Calu3 (cell line): ENCODE data around the gene SLC25A10. TPM values are rescaled to one million over a fixed set of nuclear protein-coding genes. Genes with fewer than 3 reads are reported as not detected.

Source experiments
- BruUV-seq: library from RNA; stranded (reverse); fragments of 400-500 nt; replicated peaks from 2 replicates; lab custom pipeline; 2021; lab: Mats Ljungman, UMichigan
- CTCF ChIA-PET: fragments of 300-600 bp; sonication (Branson Sonifier 250); formaldehyde crosslinking; loops from one replicate; lab custom pipeline; 2022; ENCODE audit warnings: antibody characterized with exemption; lab: Charles Lee
- DNase-seq: peaks from one replicate; pipeline ENCODE4 v3.0.0; 2022
- H3K27ac Mint-ChIP-seq: one replicate; pipeline ENCODE4 v1.8.0; 2022; ENCODE audit warnings: mixed read lengths; ENCODE audit not compliant: unreplicated experiment
- H3K27me3 Mint-ChIP-seq: one replicate; pipeline ENCODE4 v1.8.0; 2022; ENCODE audit warnings: mixed read lengths; ENCODE audit not compliant: unreplicated experiment
- H3K36me3 Mint-ChIP-seq: one replicate; pipeline ENCODE4 v1.8.0; 2022; ENCODE audit warnings: mild to moderate bottlenecking, moderate library complexity, mixed read lengths; ENCODE audit not compliant: insufficient read depth, unreplicated experiment
- H3K4me1 Mint-ChIP-seq: one replicate; pipeline ENCODE4 v1.8.0; 2022; ENCODE audit warnings: mild to moderate bottlenecking, low read depth, mixed read lengths; ENCODE audit not compliant: unreplicated experiment
- H3K4me3 Mint-ChIP-seq: one replicate; pipeline ENCODE4 v1.8.0; 2022; ENCODE audit warnings: mild to moderate bottlenecking, low read depth, moderate library complexity, mixed read lengths; ENCODE audit not compliant: unreplicated experiment
- H3K9me3 Mint-ChIP-seq: one replicate; pipeline ENCODE4 v1.8.0; 2022; ENCODE audit warnings: low read depth, mixed read lengths; ENCODE audit not compliant: unreplicated experiment
- intact Hi-C: fragments of 100-400 bp; cut with micrococcal nuclease; formaldehyde crosslinking; loops from one replicate; pipeline ENCODE4 v1.10.0; 2022; ENCODE audit not compliant: unreplicated experiment
- total RNA-seq: library from RNA; stranded (reverse); gene quantifications from 2 replicates; pipeline ENCODE4 v1.2.3, GENCODE V29; 2022
- TF ChIP-seq, protein P1 (sequence below): fragments of 200-600 bp; IDR thresholded peaks from one replicate; pipeline ENCODE4 v1.8.0; 2022; ENCODE audit warnings: antibody characterized with exemption; ENCODE audit not compliant: unreplicated experiment

The SLC25A10 gene
- total RNA-seq, 1 experiment from 2014 or later, result 72.3 TPM

- H3K36me3 Mint-ChIP-seq, result peaks cover 46% of the 10 kb centered on the region
- TF ChIP-seq, protein P1, sequence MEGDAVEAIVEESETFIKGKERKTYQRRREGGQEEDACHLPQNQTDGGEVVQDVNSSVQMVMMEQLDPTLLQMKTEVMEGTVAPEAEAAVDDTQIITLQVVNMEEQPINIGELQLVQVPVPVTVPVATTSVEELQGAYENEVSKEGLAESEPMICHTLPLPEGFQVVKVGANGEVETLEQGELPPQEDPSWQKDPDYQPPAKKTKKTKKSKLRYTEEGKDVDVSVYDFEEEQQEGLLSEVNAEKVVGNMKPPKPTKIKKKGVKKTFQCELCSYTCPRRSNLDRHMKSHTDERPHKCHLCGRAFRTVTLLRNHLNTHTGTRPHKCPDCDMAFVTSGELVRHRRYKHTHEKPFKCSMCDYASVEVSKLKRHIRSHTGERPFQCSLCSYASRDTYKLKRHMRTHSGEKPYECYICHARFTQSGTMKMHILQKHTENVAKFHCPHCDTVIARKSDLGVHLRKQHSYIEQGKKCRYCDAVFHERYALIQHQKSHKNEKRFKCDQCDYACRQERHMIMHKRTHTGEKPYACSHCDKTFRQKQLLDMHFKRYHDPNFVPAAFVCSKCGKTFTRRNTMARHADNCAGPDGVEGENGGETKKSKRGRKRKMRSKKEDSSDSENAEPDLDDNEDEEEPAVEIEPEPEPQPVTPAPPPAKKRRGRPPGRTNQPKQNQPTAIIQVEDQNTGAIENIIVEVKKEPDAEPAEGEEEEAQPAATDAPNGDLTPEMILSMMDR, result no peak
- CTCF ChIA-PET, result no interaction called here
- H3K9me3 Mint-ChIP-seq, result no peaks in the 10 kb centered on the region
- BruUV-seq, result no TSS peak
- H3K27ac Mint-ChIP-seq, result peak overlapping the region; percentile 28
- intact Hi-C loops, result no loop called here
- no peaks in the 10 kb centered on the region for H3K27me3 Mint-ChIP-seq
- peaks cover 12% of the 10 kb centered on the region for H3K4me1 Mint-ChIP-seq
- no peak for DNase-seq
- peak overlapping the region; percentile 11 for H3K4me3 Mint-ChIP-seq
Measured at GRCh38 chr17:81723651-81724209, 11.6 kb downstream of the SLC25A10 start.

- H3K27me3 Mint-ChIP-seq, result no peaks in the 10 kb centered on the region
- DNase-seq, result no peak
- intact Hi-C loops, result no loop called here
- no peak overlapping the region for H3K4me3 Mint-ChIP-seq
- peaks cover 36% of the 10 kb centered on the region for H3K36me3 Mint-ChIP-seq
- TF ChIP-seq, protein P1, result no peak
- no TSS peak for BruUV-seq
- CTCF ChIA-PET, result interaction anchor here (0.6 kb wide), 3 partner anchors 22 to 622 kb away, joined by 3 to 8 read pairs (median 5); partner anchors contain the start of gene MRPL12
- H3K27ac Mint-ChIP-seq, result no peak overlapping the region
- H3K9me3 Mint-ChIP-seq, result no peaks in the 10 kb centered on the region
- peaks cover 12% of the 10 kb centered on the region for H3K4me1 Mint-ChIP-seq
Measured at GRCh38 chr17:81725439-81725838, 13.4 kb downstream of the SLC25A10 start.

DNA sequence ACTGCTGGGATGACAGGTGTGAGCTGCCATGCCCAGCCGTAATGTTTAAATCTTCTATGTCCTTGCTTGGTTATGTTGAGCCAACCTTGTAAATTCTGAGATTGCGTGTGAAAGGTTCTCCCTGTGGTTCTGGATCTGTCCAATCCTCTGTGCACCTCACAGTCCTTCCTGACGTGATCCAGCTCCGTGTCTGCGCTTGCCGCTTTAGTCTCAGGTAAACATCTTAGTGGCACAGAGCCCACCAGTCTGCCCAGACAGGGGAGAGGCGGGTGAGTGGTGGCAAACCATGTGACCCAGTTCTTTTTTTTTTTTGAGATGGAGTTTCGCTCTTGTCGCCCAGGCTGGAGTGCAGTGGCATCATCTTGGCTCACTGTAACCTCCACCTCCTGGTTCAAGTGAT is 13.9 kb downstream of the SLC25A10 start:
- no peak for DNase-seq
- H3K9me3 Mint-ChIP-seq, result no peaks in the 10 kb centered on the region
- H3K36me3 Mint-ChIP-seq, result peaks cover 31% of the 10 kb centered on the region
- BruUV-seq, result no TSS peak
- H3K27ac Mint-ChIP-seq, result no peak overlapping the region
- TF ChIP-seq, protein P1, result no peak
- intact Hi-C loops, result no loop called here
- H3K4me1 Mint-ChIP-seq, result peaks cover 12% of the 10 kb centered on the region
- no peaks in the 10 kb centered on the region for H3K27me3 Mint-ChIP-seq
- CTCF ChIA-PET, result no interaction called here
- H3K4me3 Mint-ChIP-seq, result no peak overlapping the region

DNA sequence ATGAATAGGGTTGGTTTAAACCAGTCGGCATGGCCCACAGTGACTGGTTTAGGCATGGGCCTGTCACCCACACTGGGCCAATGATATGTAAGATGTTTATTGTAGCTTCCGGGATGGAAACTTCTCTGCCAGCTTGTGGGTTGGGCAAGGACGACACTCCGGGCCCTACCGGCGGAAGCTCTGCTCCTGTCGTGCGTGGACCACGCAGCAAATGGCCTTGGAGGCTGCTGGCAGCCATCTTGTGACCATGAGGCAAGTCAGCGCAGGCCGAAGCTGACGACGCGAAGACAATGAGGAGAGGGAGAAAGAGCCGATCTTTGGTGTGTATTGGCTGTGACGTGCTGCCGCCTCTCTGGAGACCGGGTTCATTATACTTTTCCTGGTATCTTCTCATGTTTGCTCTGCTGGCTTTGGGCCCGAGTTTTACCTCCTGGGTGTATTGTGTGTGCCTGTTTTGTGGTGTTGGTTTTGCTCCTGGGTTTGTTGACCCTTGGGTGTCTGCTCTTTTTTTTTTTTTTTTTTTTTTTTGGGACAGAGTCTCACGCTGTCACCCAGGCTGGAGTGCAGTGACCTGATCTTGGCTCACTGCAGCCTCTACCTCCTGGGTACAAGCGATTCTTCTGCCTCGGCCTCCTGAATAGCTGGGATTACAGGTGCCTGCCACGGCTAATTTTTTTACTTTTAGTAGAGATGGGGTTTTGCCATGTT is 15.4 kb downstream of the SLC25A10 start:
- CTCF ChIA-PET, result interaction anchor here (0.8 kb wide), 1 partner anchor 12 kb away, joined by 3 read pairs; no protein-coding TSS in a partner anchor
- H3K27me3 Mint-ChIP-seq, result peaks cover 12% of the 10 kb centered on the region
- peaks cover 17% of the 10 kb centered on the region for H3K36me3 Mint-ChIP-seq
- H3K27ac Mint-ChIP-seq, result no peak overlapping the region
- no peak for DNase-seq
- no TSS peak for BruUV-seq
- TF ChIP-seq, protein P1, result no peak
- H3K4me3 Mint-ChIP-seq, result no peak overlapping the region
- intact Hi-C loops, result no loop called here
- H3K9me3 Mint-ChIP-seq, result no peaks in the 10 kb centered on the region
- H3K4me1 Mint-ChIP-seq, result peaks cover 12% of the 10 kb centered on the region
